Heart left ventricle (tissue), 13 donors: ENCODE results near the gene RAB40C.

Experiments used
- POLR2A ChIP-seq, 2 donors: fragments of 450-650 bp; IDR thresholded peaks; one replicate each; pipeline ENCODE4 v1.6.1; 2017; ENCODE audit warnings: antibody characterized with exemption in 2 of 2, mild to moderate bottlenecking in 2 of 2, moderate library complexity in 2 of 2
- TF ChIP-seq, protein P1 (sequence below), 12 donors: fragments of 200-600 bp; sonication (generic) in 4 of 12; IDR thresholded peaks; one replicate each; pipeline versions ENCODE4 v1.5.0 to v1.8.0; 2018 to 2022; ENCODE audit warnings: antibody characterized with exemption in 12 of 12, mild to moderate bottlenecking in 5 of 12
- donor health status: ischemic (EF 13 %, LVEDD 7.1; RV severe dilation, severe dysfunction).
- donor health status: DM: no; HTN: yes; CAD: no.
- donor health status: DM: no; HTN: no; CAD: no.
- donor health status: ischemic (EF 25% LVEDD 6.9; RV normal size, moderate dysfunction).
- donor health status: ischemic (EF 25% LVEDD 5.7; RV mildly dilated, moderate dysfunction).
- donor health status: ischemic (EF 35%, LVEDD 5.7; RV mildly dilated, moderate dysfunction).
- donor health status: nonischemic (EF 11% LVEDD 7.7; RV severe dilation, severe dysfunction).
- donor health status: DM: yes; HTN: yes; CAD: no.
- donor health status: PGD.
- donor health status: ischemic (EF 29% LVEDD 5.4; RV normal size, mild dysfunction).
- donor health status: nonischemic (EF 23%, LVEDD 6.1; RV moderate dilation, normal function).

GRCh38 chr16:561413-561794 is 28.5 kb upstream of the RAB40C start:
- no peak for TF ChIP-seq POLR2A (IDR thresholded peaks at IDR 0.05)
- TF ChIP-seq, protein P1, sequence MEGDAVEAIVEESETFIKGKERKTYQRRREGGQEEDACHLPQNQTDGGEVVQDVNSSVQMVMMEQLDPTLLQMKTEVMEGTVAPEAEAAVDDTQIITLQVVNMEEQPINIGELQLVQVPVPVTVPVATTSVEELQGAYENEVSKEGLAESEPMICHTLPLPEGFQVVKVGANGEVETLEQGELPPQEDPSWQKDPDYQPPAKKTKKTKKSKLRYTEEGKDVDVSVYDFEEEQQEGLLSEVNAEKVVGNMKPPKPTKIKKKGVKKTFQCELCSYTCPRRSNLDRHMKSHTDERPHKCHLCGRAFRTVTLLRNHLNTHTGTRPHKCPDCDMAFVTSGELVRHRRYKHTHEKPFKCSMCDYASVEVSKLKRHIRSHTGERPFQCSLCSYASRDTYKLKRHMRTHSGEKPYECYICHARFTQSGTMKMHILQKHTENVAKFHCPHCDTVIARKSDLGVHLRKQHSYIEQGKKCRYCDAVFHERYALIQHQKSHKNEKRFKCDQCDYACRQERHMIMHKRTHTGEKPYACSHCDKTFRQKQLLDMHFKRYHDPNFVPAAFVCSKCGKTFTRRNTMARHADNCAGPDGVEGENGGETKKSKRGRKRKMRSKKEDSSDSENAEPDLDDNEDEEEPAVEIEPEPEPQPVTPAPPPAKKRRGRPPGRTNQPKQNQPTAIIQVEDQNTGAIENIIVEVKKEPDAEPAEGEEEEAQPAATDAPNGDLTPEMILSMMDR (IDR thresholded peaks at IDR 0.05), result no peak
